Activated naive CD4-positive, alpha-beta T cell treated with anti-CD3 and anti-CD28 coated beads for 36 hours (primary cell): ENCODE data around the gene RAD51B. TPM values are rescaled to one million over a fixed set of nuclear protein-coding genes. Genes with fewer than 3 reads are reported as not detected.

ENCODE experiments used
- CTCF ChIA-PET: fragments of 350-600 bp; sonication (Branson Sonifier 250); formaldehyde crosslinking; loops from one replicate; lab custom pipeline; 2021; ENCODE audit warnings: antibody characterized with exemption; lab: Charles Lee
- DNase-seq: peaks from one replicate; pipeline ENCODE4 v3.0.0-alpha.2; 2020
- H3K27ac Mint-ChIP-seq: one replicate; pipeline ENCODE4 v1.8.0; 2021; ENCODE audit warnings: mild to moderate bottlenecking, mixed read lengths
- H3K27me3 Mint-ChIP-seq: one replicate; pipeline ENCODE4 v1.8.0; 2021; ENCODE audit warnings: low read depth, mixed read lengths
- H3K36me3 Mint-ChIP-seq: one replicate; pipeline ENCODE4 v1.8.0; 2021; ENCODE audit warnings: low read depth, mixed read lengths
- H3K4me1 Mint-ChIP-seq: one replicate; pipeline ENCODE4 v1.8.0; 2021; ENCODE audit warnings: low read depth, mixed read lengths
- H3K4me3 Mint-ChIP-seq: one replicate; pipeline ENCODE4 v1.8.0; 2021; ENCODE audit warnings: mild to moderate bottlenecking, moderate library complexity, mixed read lengths
- H3K9me3 Mint-ChIP-seq: one replicate; pipeline ENCODE4 v1.8.0; 2021; ENCODE audit warnings: mixed read lengths
- intact Hi-C: fragments of 100-400 bp; cut with micrococcal nuclease; formaldehyde crosslinking; loops from one replicate; pipeline ENCODE4 v1.15.1; 2023
- total RNA-seq, 2 experiments: library from RNA; stranded (reverse); gene quantifications; one replicate each; pipeline ENCODE4 v1.2.3, GENCODE V29; 2021

RAD51B gene
- total RNA-seq, 2 experiments from 2014 or later: 44.8 to 47.6 TPM

DNA sequence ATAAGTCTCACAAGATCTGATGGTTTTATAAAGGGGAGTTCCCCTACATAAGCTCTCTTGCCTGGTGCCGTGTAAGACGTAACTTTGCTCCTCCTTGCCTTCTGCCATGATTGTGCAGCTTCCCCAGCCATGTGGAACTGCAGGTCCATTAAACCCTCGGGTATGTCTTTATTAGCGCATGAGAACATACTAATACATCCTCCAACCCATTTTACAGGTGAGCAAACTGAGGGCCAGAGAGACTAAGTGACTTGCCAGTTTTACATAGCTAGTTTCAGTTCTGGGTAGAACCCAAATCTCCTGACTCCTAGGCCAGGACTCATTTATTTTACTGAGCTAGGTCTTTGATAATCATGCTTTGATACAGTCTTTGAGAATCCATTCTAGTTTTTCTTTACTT is 406.9 kb downstream of the RAD51B start:
- intact Hi-C loops: no loop called here
- DNase-seq: no peak
- H3K4me1 Mint-ChIP-seq: peaks cover 25% of the 10 kb centered on the region
- H3K36me3 Mint-ChIP-seq: no peaks in the 10 kb centered on the region
- no peak overlapping the region for H3K4me3 Mint-ChIP-seq
- no peaks in the 10 kb centered on the region for H3K27me3 Mint-ChIP-seq
- no peak overlapping the region for H3K27ac Mint-ChIP-seq
- CTCF ChIA-PET: no interaction called here
- no peaks in the 10 kb centered on the region for H3K9me3 Mint-ChIP-seq

GRCh38 chr14:68228656-68229055 is 409.1 kb downstream of the RAD51B start:
- CTCF ChIA-PET: no interaction called here

GRCh38 chr14:68229423-68230100 is 410.0 kb downstream of the RAD51B start:
- intact Hi-C loops: loop anchor here (5.0 kb wide), 1 partner anchor 287 kb away; no protein-coding TSS in a partner anchor
- no peak overlapping the region for H3K4me3 Mint-ChIP-seq

More at GRCh38 chr14:68228656-68229055, 409.1 kb downstream of the RAD51B start:
- intact Hi-C loops: no loop called here
- H3K4me3 Mint-ChIP-seq: no peak overlapping the region
- H3K4me1 Mint-ChIP-seq: peaks cover 23% of the 10 kb centered on the region
- H3K9me3 Mint-ChIP-seq: no peaks in the 10 kb centered on the region
- no peak for DNase-seq
- no peak overlapping the region for H3K27ac Mint-ChIP-seq
- H3K27me3 Mint-ChIP-seq: no peaks in the 10 kb centered on the region
- no peaks in the 10 kb centered on the region for H3K36me3 Mint-ChIP-seq

DNA sequence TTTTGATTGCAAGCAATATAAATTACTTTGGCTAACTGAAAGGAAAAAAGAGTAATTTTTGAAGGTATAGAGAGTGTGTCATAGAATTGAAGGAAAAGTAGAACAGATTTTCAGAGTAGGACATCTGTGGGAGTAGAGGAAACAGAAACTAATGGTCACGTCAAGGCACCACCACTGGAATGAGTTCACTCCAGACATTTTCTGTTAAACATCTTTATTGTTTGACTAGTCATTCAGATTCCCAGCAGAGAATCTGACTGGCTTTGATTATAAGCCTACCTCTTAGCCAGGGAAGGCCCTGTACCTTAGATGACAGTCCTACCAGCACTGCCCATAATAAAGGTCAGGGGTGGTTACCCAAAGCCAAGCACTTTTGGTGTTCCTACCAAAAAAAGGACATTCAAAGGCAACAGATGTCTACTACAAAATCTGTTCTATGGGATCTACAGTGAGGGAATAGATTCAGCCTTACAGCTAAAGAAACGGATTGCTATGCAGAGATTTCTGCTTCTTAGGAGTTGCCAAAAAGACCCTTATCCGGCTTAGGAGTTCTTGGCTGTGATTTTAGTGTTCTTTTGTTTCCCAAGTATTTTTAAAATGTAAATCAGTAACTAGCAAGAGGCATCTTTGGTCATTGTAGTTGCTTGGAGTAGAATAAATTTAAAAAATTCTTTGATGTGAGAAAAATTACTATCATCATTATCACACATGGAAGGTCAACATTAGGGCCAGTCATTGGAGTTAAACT is 410.8 kb downstream of the RAD51B start:
- no peak for DNase-seq
- Mint-ChIP-seq H3K4me3 (no peak overlapping the region), H3K9me3 (no peaks in the 10 kb centered on the region), H3K4me1 (peaks cover 18% of the 10 kb centered on the region), H3K36me3 (peaks cover 3% of the 10 kb centered on the region), H3K27ac (peak overlapping the region; percentile 15), H3K27me3 (no peaks in the 10 kb centered on the region)
- CTCF ChIA-PET: no interaction called here
- intact Hi-C loops: loop anchor here (5.0 kb wide), 1 partner anchor 288 kb away; no protein-coding TSS in a partner anchor

More at GRCh38 chr14:68229423-68230100, 410.0 kb downstream of the RAD51B start:
- CTCF ChIA-PET: no interaction called here
- no peaks in the 10 kb centered on the region for H3K9me3 Mint-ChIP-seq
- DNase-seq: no peak
- peaks cover 18% of the 10 kb centered on the region for H3K4me1 Mint-ChIP-seq
- no peaks in the 10 kb centered on the region for H3K27me3 Mint-ChIP-seq
- H3K36me3 Mint-ChIP-seq: no peaks in the 10 kb centered on the region
- peak overlapping the region; percentile 15 for H3K27ac Mint-ChIP-seq

DNA sequence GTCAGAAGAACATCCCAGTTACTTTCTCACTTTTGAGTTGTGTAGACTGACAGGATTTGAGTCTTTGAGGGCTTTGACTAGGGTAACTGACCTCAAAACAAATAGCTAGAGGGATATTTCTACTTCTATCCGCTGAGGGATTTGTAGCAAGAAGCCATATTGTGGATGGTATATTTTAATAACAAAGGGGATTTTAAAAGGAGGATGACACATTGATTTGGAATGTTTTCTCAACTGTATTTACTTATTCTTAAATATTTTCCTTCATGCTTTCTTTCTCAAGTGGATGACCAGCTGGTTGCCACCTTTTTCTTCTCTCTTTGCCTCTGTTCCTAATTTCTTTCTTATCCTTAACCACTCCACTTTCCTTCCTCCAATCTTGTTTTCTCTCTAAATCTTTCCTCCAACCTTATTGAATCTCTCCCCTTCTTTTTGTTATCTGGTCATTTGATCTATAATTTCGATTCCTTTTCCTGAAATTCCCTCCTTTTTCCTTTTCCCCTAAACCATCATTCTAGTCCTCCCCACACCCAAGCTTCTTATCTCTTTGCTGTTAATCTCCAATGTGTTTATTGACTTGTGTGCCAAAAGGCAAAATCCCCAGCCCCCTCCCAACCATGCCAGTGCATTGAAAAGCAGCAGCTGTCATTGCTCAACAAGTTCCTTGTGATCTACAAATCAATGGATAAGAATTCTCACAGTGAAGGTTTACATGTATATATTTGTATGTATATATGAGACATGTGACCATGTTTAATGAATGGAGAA is 411.6 kb downstream of the RAD51B start:
- peaks cover 4% of the 10 kb centered on the region for H3K36me3 Mint-ChIP-seq
- no peak overlapping the region for H3K27ac Mint-ChIP-seq
- peaks cover 18% of the 10 kb centered on the region for H3K4me1 Mint-ChIP-seq
- H3K4me3 Mint-ChIP-seq: no peak overlapping the region
- no peak for DNase-seq
- H3K9me3 Mint-ChIP-seq: no peaks in the 10 kb centered on the region
- CTCF ChIA-PET: no interaction called here
- intact Hi-C loops: loop anchor here (5.0 kb wide), 1 partner anchor 289 kb away; no protein-coding TSS in a partner anchor
- H3K27me3 Mint-ChIP-seq: no peaks in the 10 kb centered on the region

GRCh38 chr14:68231898-68232297 is 412.3 kb downstream of the RAD51B start:
- no peak overlapping the region for H3K27ac Mint-ChIP-seq
- H3K36me3 Mint-ChIP-seq: peaks cover 4% of the 10 kb centered on the region
- intact Hi-C loops: loop anchor here (1.0 to 5.0 kb wide), 5 partner anchors 19 to 290 kb away; no protein-coding TSS in a partner anchor
- CTCF ChIA-PET: interaction anchor here (1.7 kb wide), 1 partner anchor 585 kb away, joined by 9 read pairs; no protein-coding TSS in a partner anchor
- DNase-seq: no peak
- no peak overlapping the region for H3K4me3 Mint-ChIP-seq
- no peaks in the 10 kb centered on the region for H3K9me3 Mint-ChIP-seq
- H3K4me1 Mint-ChIP-seq: peaks cover 18% of the 10 kb centered on the region
- no peaks in the 10 kb centered on the region for H3K27me3 Mint-ChIP-seq

- Mint-ChIP-seq H3K9me3 (no peaks in the 10 kb centered on the region), H3K4me1 (peaks cover 18% of the 10 kb centered on the region), H3K4me3 (no peak overlapping the region), H3K27me3 (no peaks in the 10 kb centered on the region), H3K36me3 (peaks cover 4% of the 10 kb centered on the region), H3K27ac (no peak overlapping the region)
- intact Hi-C loops: loop anchor here (1.0 to 5.0 kb wide), 5 partner anchors 18 to 290 kb away; no protein-coding TSS in a partner anchor
- CTCF ChIA-PET: interaction anchor here (0.6 to 1.7 kb wide), 3 partner anchors 22 to 585 kb away, joined by 4 to 9 read pairs (median 5); no protein-coding TSS in a partner anchor
- peak; percentile 73 for DNase-seq
Measured at GRCh38 chr14:68232300-68233055, 412.9 kb downstream of the RAD51B start.

GRCh38 chr14:68233101-68233784 is 413.7 kb downstream of the RAD51B start:
- H3K36me3 Mint-ChIP-seq: peaks cover 4% of the 10 kb centered on the region
- CTCF ChIA-PET: interaction anchor here (0.6 to 1.7 kb wide), 4 partner anchors 23 to 611 kb away, joined by 3 to 9 read pairs (median 4); no protein-coding TSS in a partner anchor
- no peak for DNase-seq
- intact Hi-C loops: loop anchor here (2.0 to 5.0 kb wide), 2 partner anchors 18 to 291 kb away; no protein-coding TSS in a partner anchor
- no peak overlapping the region for H3K4me3 Mint-ChIP-seq
- H3K27me3 Mint-ChIP-seq: no peaks in the 10 kb centered on the region
- H3K9me3 Mint-ChIP-seq: no peaks in the 10 kb centered on the region
- H3K27ac Mint-ChIP-seq: no peak overlapping the region
- H3K4me1 Mint-ChIP-seq: peaks cover 18% of the 10 kb centered on the region

- intact Hi-C loops: loop anchor here (5.0 kb wide), 1 partner anchor 292 kb away; no protein-coding TSS in a partner anchor
- no peak for DNase-seq
- Mint-ChIP-seq H3K4me3 (no peak overlapping the region), H3K27ac (no peak overlapping the region), H3K4me1 (peaks cover 16% of the 10 kb centered on the region), H3K36me3 (peaks cover 4% of the 10 kb centered on the region), H3K9me3 (no peaks in the 10 kb centered on the region), H3K27me3 (no peaks in the 10 kb centered on the region)
- CTCF ChIA-PET: interaction anchor here (0.6 to 1.3 kb wide), 3 partner anchors 16 to 610 kb away, joined by 3 to 4 read pairs (median 3); no protein-coding TSS in a partner anchor
Measured at GRCh38 chr14:68234101-68234905, 414.7 kb downstream of the RAD51B start.

GRCh38 chr14:68235011-68235410 is 415.4 kb downstream of the RAD51B start:
- intact Hi-C loops: no loop called here
- no peaks in the 10 kb centered on the region for H3K27me3 Mint-ChIP-seq
- peaks cover 10% of the 10 kb centered on the region for H3K4me1 Mint-ChIP-seq
- DNase-seq: no peak
- H3K36me3 Mint-ChIP-seq: peaks cover 4% of the 10 kb centered on the region
- CTCF ChIA-PET: interaction anchor here (0.8 to 1.3 kb wide), 3 partner anchors 15 to 292 kb away, joined by 3 to 4 read pairs (median 3); no protein-coding TSS in a partner anchor
- H3K9me3 Mint-ChIP-seq: no peaks in the 10 kb centered on the region
- H3K27ac Mint-ChIP-seq: no peak overlapping the region
- H3K4me3 Mint-ChIP-seq: no peak overlapping the region
